HepG2 (cell line): Measurements from ENCODE around the gene DYDC2. TPM values are rescaled to one million over a fixed set of nuclear protein-coding genes. Genes with fewer than 3 reads are reported as not detected.

Experiments used
- ATF6 ChIP-seq: sonication (generic); formaldehyde crosslinking; conservative IDR thresholded peaks from 2 replicates; pipeline ENCODE4 v1.4.0; 2020; ENCODE audit warnings: missing genetic modification reagents
- BHLHE40 ChIP-seq: IDR thresholded peaks from 2 replicates; pipeline ENCODE4 v1.6.1; 2011; ENCODE audit warnings: low read length, improper control_type of control experiment
- DZIP1 ChIP-seq: sonication (generic); formaldehyde crosslinking; IDR thresholded peaks from 2 replicates; pipeline ENCODE4 v1.5.0; 2020; ENCODE audit warnings: mild to moderate bottlenecking, missing genetic modification reagents
- FOXO4 ChIP-seq: sonication (generic); formaldehyde crosslinking; conservative IDR thresholded peaks from 2 replicates; pipeline ENCODE4 v1.8.1; 2023; ENCODE audit warnings: missing genetic modification reagents
- GATAD2A ChIP-seq: IDR thresholded peaks from 2 replicates; pipeline ENCODE4 v1.6.1; 2016
- HDAC6 ChIP-seq: fragments of 200-600 bp; sonication (generic); IDR thresholded peaks from 2 replicates; pipeline ENCODE4 v1.7.0; 2017; ENCODE audit warnings: mild to moderate bottlenecking, antibody characterized with exemption, low read length, low read depth
- HNF4A ChIP-seq: sonication (generic); formaldehyde crosslinking; IDR thresholded peaks from 2 replicates; pipeline ENCODE4 v1.4.0; 2020; ENCODE audit warnings: missing genetic modification reagents
- IRF1 ChIP-seq: sonication (generic); formaldehyde crosslinking; IDR thresholded peaks from 2 replicates; pipeline ENCODE4 v1.4.0; 2020; ENCODE audit warnings: low read depth, mild to moderate bottlenecking, missing genetic modification reagents
- MED1 ChIP-seq: sonication (generic); formaldehyde crosslinking; IDR thresholded peaks from 2 replicates; pipeline ENCODE4 v1.4.0; 2020; ENCODE audit warnings: missing genetic modification reagents
- NBN ChIP-seq: fragments of 450-650 bp; conservative IDR thresholded peaks from 2 replicates; pipeline ENCODE4 v1.6.1; 2017
- NCOA2 ChIP-seq: sonication (generic); formaldehyde crosslinking; IDR thresholded peaks from 2 replicates; pipeline ENCODE4 v1.8.0; 2022; ENCODE audit warnings: inconsistent platforms
- NCOA5 ChIP-seq: sonication (generic); formaldehyde crosslinking; IDR thresholded peaks from 2 replicates; pipeline ENCODE4 v1.4.0; 2020; ENCODE audit warnings: missing genetic modification reagents
- RARA ChIP-seq: IDR thresholded peaks from 2 replicates; pipeline ENCODE4 v1.6.1; 2016; ENCODE audit warnings: missing genetic modification reagents, missing compliant biosample characterization
- SETDB1 ChIP-seq: sonication (generic); formaldehyde crosslinking; IDR thresholded peaks from 2 replicates; pipeline ENCODE4 v1.5.1; 2020; ENCODE audit warnings: missing genetic modification reagents, mild to moderate bottlenecking, borderline replicate concordance
- THAP11 ChIP-seq: IDR thresholded peaks from 2 replicates; pipeline ENCODE4 v1.6.1; 2016; ENCODE audit warnings: missing biosample characterization, missing genetic modification reagents
- ZNF121 ChIP-seq: sonication (generic); formaldehyde crosslinking; IDR thresholded peaks from 2 replicates; pipeline ENCODE4 v1.5.0; 2020; ENCODE audit warnings: mild to moderate bottlenecking, missing genetic modification reagents
- polyA plus RNA-seq, 8 experiments: library from polyadenylated mRNA; depleted of rRNA in 3 of 8; stranded (reverse) in 7 of 8; unstranded in 1 of 8; fragments of >200 nt; fragmentation: Illumina TruSeq in 4 of 8; extraction: Trizol in 4 of 8; gene quantifications; 2 replicates each; pipeline versions ENCODE4 v1.2.1 to v1.2.3, GENCODE V29; 2011 to 2016; ENCODE audit warnings: low read depth in 4 of 8, missing spikeins in 1 of 8, mixed read lengths in 1 of 8; ENCODE audit not compliant: insufficient read depth in 1 of 8
- total RNA-seq, 5 experiments: library from RNA; depleted of rRNA; stranded (reverse); fragments of >200 nt; fragmentation: Illumina TruSeq; extraction: Trizol; gene quantifications; 2 replicates each; pipeline ENCODE4 v1.2.3, GENCODE V29; 2016; ENCODE audit warnings: low read depth in 1 of 5
- TF ChIP-seq, protein P1 (sequence below): IDR thresholded peaks from 2 replicates; pipeline ENCODE4 v1.6.1; 2016
- TF ChIP-seq, protein P2 (sequence below): sonication (generic); formaldehyde crosslinking; IDR thresholded peaks from 2 replicates; pipeline ENCODE4 v1.8.0; 2022; ENCODE audit warnings: mild to moderate bottlenecking, missing genetic modification reagents, moderate library complexity
- TF ChIP-seq, protein P3 (sequence below): IDR thresholded peaks from 2 replicates; pipeline ENCODE4 v1.6.1; 2016; ENCODE audit warnings: missing compliant biosample characterization, missing genetic modification reagents, borderline replicate concordance

Gene DYDC2
- total and polyA plus RNA-seq, 2 of the 13 experiments (the other 11 are each of a cell fraction or from before 2014, with no cell fraction given): 0.98 to 2.3 TPM

- TF ChIP-seq DZIP1 (CRISPR knock-in tag) (no peak), NCOA5 (CRISPR knock-in tag) (no peak), RARA (CRISPR knock-in tag) (peak; percentile 34; the same call in 1 of the 2 replicates), HDAC6 (no peak), HNF4A (CRISPR knock-in tag) (0 out of 2 replicates have a peak, but pooled peaks have one; percentile 27), IRF1 (no peak), BHLHE40 (peak; percentile 30; the same call in 1 of the 2 replicates), NBN (no peak), GATAD2A (CRISPR knock-in tag) (peak; percentile 40; the same call in 1 of the 2 replicates), FOXO4 (CRISPR knock-in tag) (no peak), ATF6 (no peak), SETDB1 (CRISPR knock-in tag) (peak; percentile 10; the same call in 1 of the 2 replicates), ZNF121 (CRISPR knock-in tag) (no peak), NCOA2 (CRISPR knock-in tag) (peak; percentile 10; the same call in 1 of the 2 replicates), THAP11 (0 out of 2 replicates have a peak, but pooled peaks have one; percentile 10), MED1 (CRISPR knock-in tag) (0 out of 2 replicates have a peak, but pooled peaks have one; percentile 34)
- TF ChIP-seq, protein P1, sequence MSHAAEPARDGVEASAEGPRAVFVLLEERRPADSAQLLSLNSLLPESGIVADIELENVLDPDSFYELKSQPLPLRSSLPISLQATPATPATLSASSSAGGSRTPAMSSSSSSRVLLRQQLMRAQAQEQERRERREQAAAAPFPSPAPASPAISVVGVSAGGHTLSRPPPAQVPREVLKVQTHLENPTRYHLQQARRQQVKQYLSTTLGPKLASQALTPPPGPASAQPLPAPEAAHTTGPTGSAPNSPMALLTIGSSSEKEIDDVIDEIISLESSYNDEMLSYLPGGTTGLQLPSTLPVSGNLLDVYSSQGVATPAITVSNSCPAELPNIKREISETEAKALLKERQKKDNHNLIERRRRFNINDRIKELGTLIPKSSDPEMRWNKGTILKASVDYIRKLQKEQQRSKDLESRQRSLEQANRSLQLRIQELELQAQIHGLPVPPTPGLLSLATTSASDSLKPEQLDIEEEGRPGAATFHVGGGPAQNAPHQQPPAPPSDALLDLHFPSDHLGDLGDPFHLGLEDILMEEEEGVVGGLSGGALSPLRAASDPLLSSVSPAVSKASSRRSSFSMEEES: peak; percentile 50; the same call in 1 of the 2 replicates
- TF ChIP-seq, protein P2, sequence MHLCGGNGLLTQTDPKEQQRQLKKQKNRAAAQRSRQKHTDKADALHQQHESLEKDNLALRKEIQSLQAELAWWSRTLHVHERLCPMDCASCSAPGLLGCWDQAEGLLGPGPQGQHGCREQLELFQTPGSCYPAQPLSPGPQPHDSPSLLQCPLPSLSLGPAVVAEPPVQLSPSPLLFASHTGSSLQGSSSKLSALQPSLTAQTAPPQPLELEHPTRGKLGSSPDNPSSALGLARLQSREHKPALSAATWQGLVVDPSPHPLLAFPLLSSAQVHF (CRISPR knock-in tag): no peak
- TF ChIP-seq, protein P3, sequence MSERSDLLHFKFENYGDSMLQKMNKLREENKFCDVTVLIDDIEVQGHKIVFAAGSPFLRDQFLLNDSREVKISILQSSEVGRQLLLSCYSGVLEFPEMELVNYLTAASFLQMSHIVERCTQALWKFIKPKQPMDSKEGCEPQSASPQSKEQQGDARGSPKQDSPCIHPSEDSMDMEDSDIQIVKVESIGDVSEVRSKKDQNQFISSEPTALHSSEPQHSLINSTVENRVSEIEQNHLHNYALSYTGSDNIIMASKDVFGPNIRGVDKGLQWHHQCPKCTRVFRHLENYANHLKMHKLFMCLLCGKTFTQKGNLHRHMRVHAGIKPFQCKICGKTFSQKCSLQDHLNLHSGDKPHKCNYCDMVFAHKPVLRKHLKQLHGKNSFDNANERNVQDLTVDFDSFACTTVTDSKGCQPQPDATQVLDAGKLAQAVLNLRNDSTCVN (CRISPR knock-in tag): no peak
These were observed 49.6 kb downstream of the DYDC2 start (continued) for GRCh38 chr10:80406204-80406603.
